Ascending aorta (tissue), 2 donors: Measurements from ENCODE around the gene PDE5A. TPM values are rescaled to one million over a fixed set of nuclear protein-coding genes. Genes with fewer than 3 reads are reported as not detected.

Source experiments
- DNase-seq, 2 donors: peaks; one replicate each; pipeline ENCODE4 v3.0.0-alpha.2; 2019; ENCODE audit warnings: low spot score in 2 of 2
- H3K27ac ChIP-seq, 2 donors: fragments of 200-600 bp; sonication (generic); one replicate each; pipeline ENCODE4 v1.5.1; 2016 to 2017; ENCODE audit warnings: mild to moderate bottlenecking in 1 of 2
- H3K27me3 ChIP-seq: fragments of 200-600 bp; sonication (generic); one replicate; pipeline ENCODE4 v1.5.1; 2017
- H3K36me3 ChIP-seq, 2 donors: fragments of 200-600 bp; sonication (generic); one replicate each; pipeline ENCODE4 v1.5.1; 2016
- H3K4me1 ChIP-seq, 2 donors: fragments of 200-600 bp; sonication (generic); one replicate each; pipeline ENCODE4 v1.5.1; 2016 to 2017; ENCODE audit warnings: mild to moderate bottlenecking in 1 of 2
- H3K4me3 ChIP-seq, 2 donors: fragments of 200-600 bp; sonication (generic); one replicate each; pipeline ENCODE4 v1.5.1; 2016 to 2017; ENCODE audit warnings: mild to moderate bottlenecking in 1 of 2
- H3K9me3 ChIP-seq, 2 donors: fragments of 200-600 bp; sonication (generic); one replicate each; pipeline ENCODE4 v1.5.1; 2016
- CTCF ChIP-seq, 3 experiments: fragments of 200-600 bp in 2 of 3; fragments of 450-650 bp in 1 of 3; sonication (generic) in 2 of 3; IDR thresholded peaks; one replicate each; pipeline ENCODE4 v1.5.1; 2016 to 2019; ENCODE audit warnings: antibody characterized with exemption in 3 of 3, mild to moderate bottlenecking in 1 of 3, moderate library complexity in 1 of 3
- intact Hi-C: fragments of 100-400 bp; cut with DNase I; formaldehyde crosslinking; loops from one replicate; pipeline ENCODE4 v1.15.1; 2023
- total RNA-seq: library from RNA; depleted of rRNA; stranded (reverse); fragments of >200 nt; gene quantifications from one replicate; pipeline ENCODE4 v1.1.0, GENCODE V29; 2016

The PDE5A gene
- total RNA-seq, 1 donor from 2014 or later: 39.7 TPM

- Histone ChIP-seq H3K4me3 (no peak overlapping the region), H3K4me1 (peaks cover 8 to 31% of the 10 kb centered on the region in 2 donors), H3K36me3 (peaks cover 7 to 29% of the 10 kb centered on the region in 2 donors), H3K27ac (peak overlapping the region; percentile 70 to 78), H3K27me3 (no peaks in the 10 kb centered on the region), H3K9me3 (no peaks in the 10 kb centered on the region)
- no peak for DNase-seq
- intact Hi-C loops: no loop called here
- TF ChIP-seq CTCF (IDR thresholded peaks at IDR 0.05): no peak
Observed at GRCh38 chr4:119510395-119511149, 118.0 kb downstream of the PDE5A start.

GRCh38 chr4:119508281-119508680 lies 120.3 kb downstream of the PDE5A start:
- H3K36me3 ChIP-seq: peaks cover 22 to 41% of the 10 kb centered on the region in 2 donors
- H3K27me3 ChIP-seq: no peaks in the 10 kb centered on the region
- no peak for TF ChIP-seq CTCF (IDR thresholded peaks at IDR 0.05)
- peaks cover 8 to 23% of the 10 kb centered on the region in 2 donors for H3K4me1 ChIP-seq
- H3K27ac ChIP-seq: peak overlapping the region; percentile 67 to 78
- no peak for DNase-seq
- intact Hi-C loops: no loop called here
- H3K9me3 ChIP-seq: no peaks in the 10 kb centered on the region
- H3K4me3 ChIP-seq: no peak overlapping the region

- Histone ChIP-seq H3K27me3 (no peaks in the 10 kb centered on the region), H3K27ac (peak overlapping the region; percentile 67 to 78), H3K4me1 (peaks cover 8 to 20% of the 10 kb centered on the region in 2 donors), H3K9me3 (no peaks in the 10 kb centered on the region), H3K36me3 (peaks cover 25 to 43% of the 10 kb centered on the region in 2 donors), H3K4me3 (no peak overlapping the region)
- intact Hi-C loops: no loop called here
- no peak for TF ChIP-seq CTCF (IDR thresholded peaks at IDR 0.05)
- no peak for DNase-seq
Observed at GRCh38 chr4:119506806-119507205, 121.8 kb downstream of the PDE5A start.

GRCh38 chr4:119504616-119505015 lies 124.0 kb downstream of the PDE5A start:
- DNase-seq: no peak
- TF ChIP-seq CTCF (IDR thresholded peaks at IDR 0.05): no peak
- peaks cover 4% of the 10 kb centered on the region in 2 donors for H3K4me1 ChIP-seq
- no peaks in the 10 kb centered on the region for H3K9me3 ChIP-seq
- intact Hi-C loops: no loop called here
- peaks cover 39 to 61% of the 10 kb centered on the region in 2 donors for H3K36me3 ChIP-seq
- no peak overlapping the region for H3K27ac ChIP-seq
- no peak overlapping the region for H3K4me3 ChIP-seq
- H3K27me3 ChIP-seq: no peaks in the 10 kb centered on the region

- Histone ChIP-seq H3K27me3 (no peaks in the 10 kb centered on the region), H3K36me3 (peaks cover 46 to 73% of the 10 kb centered on the region in 2 donors), H3K4me1 (peaks cover 0 to 2% of the 10 kb centered on the region in 2 donors), H3K4me3 (no peak overlapping the region), H3K9me3 (no peaks in the 10 kb centered on the region), H3K27ac (peak overlapping the region in 1 of 2 donors; percentile 26)
- no peak for DNase-seq
- TF ChIP-seq CTCF (IDR thresholded peaks at IDR 0.05): no peak
- intact Hi-C loops: no loop called here
Observed at GRCh38 chr4:119501740-119502139, 126.9 kb downstream of the PDE5A start.
